GM23248 (cell line): ENCODE results near the gene NFKBIB.

Experiments
- EZH2 ChIP-seq: fragments of 200-600 bp; sonication (generic); IDR thresholded peaks from 2 replicates; pipeline ENCODE4 v1.6.1; 2018; ENCODE audit warnings: antibody characterized with exemption, mild to moderate bottlenecking; ENCODE audit not compliant: insufficient read depth, poor library complexity, severe bottlenecking
- EZH2phosphoT487 ChIP-seq: fragments of 200-600 bp; sonication (generic); IDR thresholded peaks from 2 replicates; pipeline ENCODE4 v1.6.1; 2018; ENCODE audit warnings: antibody characterized with exemption, moderate library complexity, mild to moderate bottlenecking, low read depth; ENCODE audit not compliant: insufficient read depth

DNA sequence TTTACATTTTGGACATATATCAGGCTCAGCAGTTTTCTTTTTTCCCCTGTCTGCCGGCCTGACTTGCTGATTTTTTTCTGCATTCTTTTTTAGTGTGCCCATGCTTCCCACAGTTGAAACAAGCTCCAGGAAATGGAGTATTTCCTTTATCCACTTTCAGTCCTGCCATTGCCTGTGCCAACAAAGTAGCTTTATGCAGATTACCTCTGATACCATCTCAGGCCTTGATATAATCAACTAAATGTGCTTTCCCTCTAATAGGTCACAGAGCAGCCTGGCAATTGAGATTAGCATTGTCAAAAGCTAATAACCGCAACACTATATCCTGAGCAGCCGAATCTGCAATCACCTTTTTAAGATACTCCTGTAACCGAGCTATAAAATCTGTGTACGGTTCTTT lies 40.2 kb downstream of the NFKBIB start:
- no peak for TF ChIP-seq EZH2
- no peak for TF ChIP-seq EZH2phosphoT487
